ENCODE data around the gene TGFA.

Gene TGFA

GRCh38 chr2:70523672-70523995 lies 30.0 kb downstream of the TGFA start:
- H3K4me3 Mint-ChIP-seq = no peak overlapping the region

DNA sequence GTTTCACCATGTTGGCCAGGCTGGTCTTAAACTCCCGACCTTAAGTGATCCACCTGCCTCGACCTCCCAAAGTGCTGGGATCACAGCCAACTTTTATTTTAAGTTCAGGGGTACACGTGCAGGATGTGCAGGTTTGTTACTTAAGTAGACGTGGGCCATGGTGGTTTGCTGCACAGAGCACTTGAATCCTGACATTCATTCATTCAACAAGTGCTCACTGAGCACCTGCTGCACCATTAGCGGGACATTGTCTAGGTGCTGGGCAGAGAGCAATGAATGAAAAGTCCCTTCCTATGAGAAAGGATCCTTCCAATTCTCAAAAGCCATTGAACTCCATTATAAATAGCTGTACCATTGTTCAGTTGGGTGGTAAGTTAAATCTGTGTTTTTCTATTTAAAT lies 31.0 kb downstream of the TGFA start:
- peaks cover 16% of the 10 kb centered on the region for H3K4me1 Mint-ChIP-seq (ENCODE audit: low read depth)
- H3K27ac Mint-ChIP-seq = no peak overlapping the region
- no peak overlapping the region for H3K4me3 Mint-ChIP-seq
- H3K9me3 Mint-ChIP-seq = no peaks in the 10 kb centered on the region
- no peaks in the 10 kb centered on the region for H3K36me3 Mint-ChIP-seq (ENCODE audit: low read depth)
- no peaks in the 10 kb centered on the region for H3K27me3 Mint-ChIP-seq

More at GRCh38 chr2:70523672-70523995, 30.0 kb downstream of the TGFA start:
- Mint-ChIP-seq H3K4me1 (ENCODE audit: low read depth) (peaks cover 16% of the 10 kb centered on the region), H3K9me3 (no peaks in the 10 kb centered on the region), H3K36me3 (ENCODE audit: low read depth) (no peaks in the 10 kb centered on the region), H3K27me3 (no peaks in the 10 kb centered on the region), H3K27ac (no peak overlapping the region)

GRCh38 chr2:70520825-70521224 lies 32.8 kb downstream of the TGFA start:
- Mint-ChIP-seq H3K4me1 (ENCODE audit: low read depth) (peaks cover 29% of the 10 kb centered on the region), H3K9me3 (no peaks in the 10 kb centered on the region), H3K27ac (no peak overlapping the region), H3K36me3 (ENCODE audit: low read depth) (no peaks in the 10 kb centered on the region), H3K27me3 (no peaks in the 10 kb centered on the region), H3K4me3 (no peak overlapping the region)

GRCh38 chr2:70519453-70519852 lies 34.2 kb downstream of the TGFA start:
- Mint-ChIP-seq H3K9me3 (no peaks in the 10 kb centered on the region), H3K27ac (no peak overlapping the region), H3K4me3 (no peak overlapping the region), H3K36me3 (ENCODE audit: low read depth) (no peaks in the 10 kb centered on the region), H3K4me1 (ENCODE audit: low read depth) (peaks cover 27% of the 10 kb centered on the region), H3K27me3 (no peaks in the 10 kb centered on the region)

DNA sequence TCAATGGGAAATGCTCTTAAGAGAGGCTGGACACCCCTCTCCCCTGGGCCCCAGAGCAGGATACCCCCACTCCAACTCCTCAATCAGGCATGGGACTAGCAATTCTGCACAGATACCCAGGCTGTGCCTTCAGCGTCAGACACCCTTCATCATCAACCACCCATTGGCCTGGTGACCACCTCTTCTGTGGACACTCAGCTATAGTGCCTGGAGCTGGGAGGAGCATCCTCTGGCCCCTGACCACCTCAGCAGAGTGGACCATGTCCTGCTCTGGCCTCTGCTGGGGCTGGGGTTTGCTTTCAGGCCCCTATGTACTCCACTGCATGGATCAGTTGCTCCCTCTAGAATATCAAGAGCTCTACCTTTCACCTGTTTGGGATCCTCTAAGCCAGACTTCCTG lies 35.1 kb downstream of the TGFA start:
- Mint-ChIP-seq H3K4me1 (ENCODE audit: low read depth) (peaks cover 18% of the 10 kb centered on the region), H3K27me3 (no peaks in the 10 kb centered on the region), H3K4me3 (no peak overlapping the region), H3K36me3 (ENCODE audit: low read depth) (no peaks in the 10 kb centered on the region), H3K27ac (no peak overlapping the region), H3K9me3 (no peaks in the 10 kb centered on the region)

GRCh38 chr2:70517804-70518203 lies 35.8 kb downstream of the TGFA start:
- no peak overlapping the region for H3K4me3 Mint-ChIP-seq
- no peaks in the 10 kb centered on the region for H3K36me3 Mint-ChIP-seq (ENCODE audit: low read depth)
- no peak overlapping the region for H3K27ac Mint-ChIP-seq
- H3K27me3 Mint-ChIP-seq = no peaks in the 10 kb centered on the region
- peaks cover 13% of the 10 kb centered on the region for H3K4me1 Mint-ChIP-seq (ENCODE audit: low read depth)
- H3K9me3 Mint-ChIP-seq = no peaks in the 10 kb centered on the region

DNA sequence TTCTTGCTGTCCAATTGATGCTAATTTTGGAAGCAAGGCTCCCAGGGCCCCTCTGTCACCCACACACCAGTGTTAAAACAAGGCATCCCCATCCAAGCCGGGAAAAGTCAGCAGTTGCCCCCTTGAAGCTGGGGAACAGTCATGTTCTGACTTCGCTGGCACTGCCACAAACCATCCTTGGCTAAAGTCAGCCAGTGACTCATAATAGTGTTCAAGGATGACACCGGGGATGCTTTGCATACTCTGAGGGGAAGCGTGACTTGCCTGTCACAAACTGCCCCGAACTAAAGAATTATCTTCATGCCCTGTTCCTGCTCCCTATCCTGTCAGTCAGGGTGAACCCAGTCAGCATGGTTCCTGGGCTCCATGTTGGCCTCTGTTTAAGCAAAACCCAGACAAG lies 37.0 kb downstream of the TGFA start:
- Mint-ChIP-seq H3K27ac (no peak overlapping the region), H3K9me3 (no peaks in the 10 kb centered on the region), H3K4me1 (ENCODE audit: low read depth) (peaks cover 13% of the 10 kb centered on the region), H3K36me3 (ENCODE audit: low read depth) (no peaks in the 10 kb centered on the region), H3K4me3 (no peak overlapping the region), H3K27me3 (no peaks in the 10 kb centered on the region)

DNA sequence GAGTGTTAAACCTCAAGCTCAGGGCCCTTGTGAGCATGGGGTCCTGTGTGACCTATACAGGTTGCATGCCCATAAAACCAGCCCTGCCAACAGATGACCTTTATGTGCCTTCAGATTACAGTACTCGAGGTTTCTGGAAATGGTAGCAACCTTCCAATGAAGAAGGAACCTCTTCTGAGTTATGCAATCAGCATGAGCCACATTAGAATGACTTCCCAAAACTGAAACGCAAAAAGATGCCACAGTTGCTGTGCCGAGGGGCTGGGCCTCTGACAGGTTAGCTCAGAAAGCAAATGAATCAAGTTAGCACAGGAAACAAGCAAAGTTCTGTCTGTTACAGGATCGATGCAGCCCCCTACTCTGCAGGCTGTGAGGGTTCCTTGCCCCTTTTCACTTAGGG lies 37.7 kb downstream of the TGFA start:
- no peaks in the 10 kb centered on the region for H3K27me3 Mint-ChIP-seq

DNA sequence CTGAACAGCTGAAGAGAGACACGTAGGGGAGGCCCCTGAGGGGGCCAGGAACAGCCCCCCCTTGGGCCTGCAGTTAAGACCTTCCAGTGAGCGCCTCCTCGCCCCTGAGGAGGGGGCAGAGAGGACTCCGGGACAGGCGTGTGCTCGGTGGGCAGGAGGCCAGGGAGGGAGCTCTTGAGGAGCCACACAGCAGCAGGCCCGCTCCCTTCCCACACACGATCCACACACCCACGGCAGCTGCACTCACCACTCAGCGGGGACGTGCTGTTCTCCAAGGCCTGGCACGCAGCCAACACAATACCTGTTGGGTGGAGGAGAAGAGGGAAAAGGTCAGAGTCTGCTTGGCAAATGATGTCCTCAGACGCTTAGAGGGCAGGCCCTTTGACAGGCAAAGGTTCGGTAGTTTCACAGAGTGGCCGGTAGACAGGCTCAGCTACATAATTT lies 39.0 kb downstream of the TGFA start:
- Mint-ChIP-seq H3K4me3 (no peak overlapping the region), H3K36me3 (ENCODE audit: low read depth) (no peaks in the 10 kb centered on the region), H3K27me3 (no peaks in the 10 kb centered on the region), H3K27ac (no peak overlapping the region), H3K4me1 (ENCODE audit: low read depth) (peaks cover 13% of the 10 kb centered on the region), H3K9me3 (no peaks in the 10 kb centered on the region)

More for the DNA sequence above, 37.7 kb downstream of the TGFA start:
- Mint-ChIP-seq H3K36me3 (ENCODE audit: low read depth) (no peaks in the 10 kb centered on the region), H3K27ac (no peak overlapping the region), H3K4me3 (no peak overlapping the region), H3K4me1 (ENCODE audit: low read depth) (peaks cover 13% of the 10 kb centered on the region), H3K9me3 (no peaks in the 10 kb centered on the region)

DNA sequence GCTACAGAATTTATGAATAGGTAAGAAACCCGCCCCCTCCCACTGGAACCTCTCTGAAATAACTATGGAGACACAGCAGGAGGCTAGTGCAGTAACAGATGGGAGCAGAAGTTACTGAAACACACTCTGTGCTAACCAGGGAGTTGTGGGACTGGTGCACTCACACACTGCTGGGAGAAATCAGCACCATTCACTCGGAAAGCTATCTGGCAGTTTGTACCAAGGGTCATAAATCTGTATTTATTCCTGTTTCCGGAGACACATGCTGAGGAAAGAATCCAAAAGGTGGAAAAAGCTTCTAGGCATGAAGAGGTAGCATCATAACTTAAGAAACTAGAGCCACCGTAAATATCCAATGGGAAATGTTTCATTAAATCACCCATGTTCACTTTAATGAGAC lies 39.9 kb downstream of the TGFA start:
- Mint-ChIP-seq H3K4me1 (ENCODE audit: low read depth) (peaks cover 13% of the 10 kb centered on the region), H3K27me3 (no peaks in the 10 kb centered on the region), H3K36me3 (ENCODE audit: low read depth) (no peaks in the 10 kb centered on the region), H3K4me3 (no peak overlapping the region), H3K27ac (no peak overlapping the region), H3K9me3 (no peaks in the 10 kb centered on the region)

DNA sequence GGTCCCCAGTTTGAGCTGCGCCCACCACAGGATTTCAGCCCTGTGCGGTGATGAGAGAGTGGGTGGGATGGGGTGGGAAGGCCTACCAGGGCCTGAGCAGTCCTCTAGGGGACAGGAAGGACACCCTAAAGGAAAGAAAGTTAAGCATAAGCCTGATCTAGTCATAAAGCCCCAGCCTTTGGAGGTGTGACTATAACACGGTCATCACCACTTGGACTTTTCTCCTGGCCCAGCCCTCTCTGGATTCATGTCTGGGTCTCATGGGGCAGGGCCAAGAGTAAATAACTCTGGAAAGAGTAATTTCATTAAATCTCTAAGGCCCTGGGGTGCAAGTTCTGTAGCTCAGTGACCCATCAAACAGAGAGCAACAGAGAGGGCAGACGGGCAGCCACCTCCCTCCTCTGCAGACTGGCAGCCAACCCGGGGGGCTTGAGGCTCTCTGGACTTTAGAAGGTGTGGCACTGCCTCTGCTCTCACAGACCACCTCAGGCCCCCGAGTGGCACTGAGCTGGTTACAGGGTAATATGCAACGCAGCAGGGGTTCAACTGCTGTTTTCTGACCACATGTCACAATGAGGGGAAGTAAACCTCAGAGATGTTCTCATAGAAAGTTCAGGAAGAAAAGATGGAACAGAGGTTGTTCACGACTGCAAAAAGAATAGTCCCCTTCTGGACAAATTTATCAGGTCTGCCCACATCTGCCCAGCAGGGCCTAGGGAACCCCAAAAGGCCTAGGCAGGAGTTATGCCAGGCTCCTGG lies 41.5 kb downstream of the TGFA start:
- Mint-ChIP-seq H3K27ac (no peak overlapping the region), H3K27me3 (no peaks in the 10 kb centered on the region), H3K4me1 (ENCODE audit: low read depth) (peaks cover 13% of the 10 kb centered on the region), H3K9me3 (no peaks in the 10 kb centered on the region), H3K36me3 (ENCODE audit: low read depth) (no peaks in the 10 kb centered on the region), H3K4me3 (no peak overlapping the region)

GRCh38 chr2:70510313-70510712 lies 43.3 kb downstream of the TGFA start:
- Mint-ChIP-seq H3K4me3 (no peak overlapping the region), H3K4me1 (ENCODE audit: low read depth) (no peaks in the 10 kb centered on the region), H3K27ac (no peak overlapping the region), H3K36me3 (ENCODE audit: low read depth) (no peaks in the 10 kb centered on the region), H3K9me3 (no peaks in the 10 kb centered on the region), H3K27me3 (no peaks in the 10 kb centered on the region)

DNA sequence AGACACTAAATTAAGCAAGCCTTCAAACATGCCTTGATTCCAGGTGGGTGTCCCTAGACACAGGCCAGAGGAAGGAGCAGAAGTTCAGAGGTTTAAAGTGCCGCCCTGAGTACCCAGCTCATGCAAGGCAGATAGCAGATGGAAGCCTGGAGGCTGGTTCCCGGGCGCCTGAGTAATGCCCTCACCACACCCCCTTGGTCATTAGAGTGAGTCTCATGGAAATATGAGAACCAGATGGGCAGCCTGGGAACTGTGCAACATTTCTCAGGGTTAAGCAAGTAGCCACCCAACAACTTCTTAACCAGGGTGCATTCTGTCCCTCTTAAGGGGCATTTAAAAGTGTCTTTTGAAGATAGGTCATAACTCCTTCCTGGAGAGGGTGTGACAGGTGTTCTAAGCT lies 44.1 kb downstream of the TGFA start:
- no peaks in the 10 kb centered on the region for H3K36me3 Mint-ChIP-seq (ENCODE audit: low read depth)

DNA sequence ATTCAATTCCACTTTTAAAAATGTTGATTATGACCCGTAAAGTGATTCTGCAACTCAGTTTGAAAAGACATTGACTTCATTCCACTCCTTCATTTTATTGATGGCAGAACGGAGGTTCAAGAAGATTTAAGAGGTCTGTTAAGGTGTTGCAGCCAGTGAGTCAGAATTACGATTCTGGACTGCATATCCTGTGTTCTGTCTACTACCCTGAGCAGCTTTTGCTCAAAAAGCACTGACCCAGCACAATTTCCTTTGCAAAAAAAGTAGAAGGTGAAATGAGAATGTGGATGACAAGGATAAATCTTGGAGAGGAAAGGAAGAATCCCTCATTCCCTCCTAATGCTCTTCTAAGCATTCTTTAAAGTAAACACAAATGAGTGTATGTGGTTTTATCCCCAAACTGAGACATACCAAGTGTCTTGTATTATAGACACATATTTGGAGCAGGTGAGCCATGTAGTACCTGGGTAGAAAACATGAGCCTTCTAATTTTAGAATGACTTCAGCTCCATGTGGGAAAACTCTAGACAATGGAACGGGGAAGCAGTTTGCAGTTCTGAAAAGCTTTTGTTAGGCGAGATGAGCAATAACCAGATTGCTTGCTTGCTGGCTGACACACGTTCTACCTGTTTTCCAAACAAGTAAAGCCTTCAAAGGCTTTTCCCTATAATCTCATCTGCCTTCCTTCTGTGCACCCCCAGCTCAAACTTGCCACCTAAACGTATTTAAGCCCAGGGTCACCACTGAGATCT lies 44.7 kb downstream of the TGFA start:
- Mint-ChIP-seq H3K27ac (no peak overlapping the region), H3K4me1 (ENCODE audit: low read depth) (no peaks in the 10 kb centered on the region)

More for the DNA sequence above, 44.1 kb downstream of the TGFA start:
- Mint-ChIP-seq H3K4me3 (no peak overlapping the region), H3K9me3 (no peaks in the 10 kb centered on the region), H3K27me3 (no peaks in the 10 kb centered on the region), H3K4me1 (ENCODE audit: low read depth) (no peaks in the 10 kb centered on the region), H3K27ac (no peak overlapping the region)

DNA sequence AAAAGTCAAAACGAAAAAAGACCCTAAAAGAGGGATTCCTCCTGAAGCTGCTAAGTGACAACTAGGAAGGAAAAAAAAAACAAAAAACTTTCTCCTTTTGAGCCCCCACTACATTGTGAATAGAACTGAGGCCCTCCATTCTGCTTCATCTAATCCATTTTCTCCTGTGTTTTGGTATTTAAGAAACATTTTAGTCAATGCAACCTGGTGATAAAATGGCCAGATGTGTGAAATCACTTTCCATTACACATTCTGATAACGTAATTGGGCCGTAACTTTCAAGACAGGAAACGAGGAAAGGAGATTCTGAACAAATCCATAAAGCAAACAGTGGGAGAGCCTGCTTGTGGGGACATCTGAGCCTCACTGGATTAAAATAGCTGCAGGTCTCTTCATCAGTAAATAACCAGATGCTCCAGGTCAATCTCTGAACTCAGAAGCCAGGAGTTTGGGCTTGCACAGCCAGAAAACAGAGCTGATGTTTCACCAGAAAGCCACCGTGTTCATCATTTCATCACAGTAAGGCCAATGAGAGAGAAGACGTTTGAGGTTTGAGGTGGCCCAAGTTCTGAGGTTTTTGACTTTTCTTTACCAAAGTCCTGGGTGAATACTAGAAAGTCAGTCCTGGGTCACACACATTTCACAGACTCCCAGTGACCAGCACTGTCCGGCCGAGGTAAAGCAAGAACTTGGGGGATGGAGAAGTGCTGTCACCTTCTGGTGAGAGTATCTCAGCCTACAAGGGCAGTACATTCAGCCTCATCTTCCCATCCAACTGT lies 47.8 kb downstream of the TGFA start:
- Mint-ChIP-seq H3K9me3 (no peaks in the 10 kb centered on the region), H3K36me3 (ENCODE audit: low read depth) (no peaks in the 10 kb centered on the region), H3K4me1 (ENCODE audit: low read depth) (no peaks in the 10 kb centered on the region), H3K4me3 (no peak overlapping the region), H3K27me3 (no peaks in the 10 kb centered on the region), H3K27ac (no peak overlapping the region)

More for the DNA sequence above, 44.7 kb downstream of the TGFA start:
- Mint-ChIP-seq H3K9me3 (no peaks in the 10 kb centered on the region), H3K4me3 (no peak overlapping the region), H3K36me3 (ENCODE audit: low read depth) (no peaks in the 10 kb centered on the region), H3K27me3 (no peaks in the 10 kb centered on the region)

All from stimulated activated naive CD8-positive, alpha-beta T cell treated with anti-CD3 and anti-CD28 coated beads, Interleukin-15, Interleukin-2, amounts not matched to agents 100 ng/mL and 50 ng/mL, for 24 hours (primary cell).